GM23248 (cell line): ENCODE results near the gene FSD2. TPM values are rescaled to one million over a fixed set of nuclear protein-coding genes. Genes with fewer than 3 reads are reported as not detected.

Experiments used
- DNase-seq: peaks from one replicate; pipeline ENCODE4 v3.0.0-alpha.2; 2015
- H2AFZ ChIP-seq: fragments of 200-600 bp; sonication (generic); 2 replicates; pipeline ENCODE4 v1.6.1; 2016; ENCODE audit warnings: antibody characterized with exemption
- H3F3A ChIP-seq: fragments of 200-600 bp; sonication (generic); 2 replicates; pipeline ENCODE4 v1.6.1; 2016; ENCODE audit warnings: mild to moderate bottlenecking, antibody characterized with exemption, mixed run types; ENCODE audit not compliant: insufficient read depth
- H3K27ac ChIP-seq: fragments of 200-600 bp; sonication (generic); 2 replicates; pipeline ENCODE4 v1.5.1; 2016; ENCODE audit warnings: mild to moderate bottlenecking
- H3K27me3 ChIP-seq: fragments of 200-600 bp; sonication (generic); replicated peaks from 2 replicates; pipeline ENCODE4 v1.6.1; 2016; ENCODE audit warnings: mild to moderate bottlenecking; ENCODE audit not compliant: insufficient read depth
- H3K36me3 ChIP-seq: fragments of 200-600 bp; sonication (generic); 2 replicates; pipeline ENCODE4 v1.6.1; 2016; ENCODE audit warnings: low read depth, mild to moderate bottlenecking
- H3K4me1 ChIP-seq: fragments of 200-600 bp; sonication (generic); 2 replicates; pipeline ENCODE4 v1.6.1; 2016; ENCODE audit warnings: mild to moderate bottlenecking; ENCODE audit not compliant: insufficient read depth
- H3K4me2 ChIP-seq: fragments of 200-600 bp; sonication (generic); one replicate; pipeline ENCODE4 v1.6.1; 2016; ENCODE audit warnings: mild to moderate bottlenecking; ENCODE audit not compliant: unreplicated experiment
- H3K4me3 ChIP-seq: fragments of 200-600 bp; sonication (generic); 2 replicates; pipeline ENCODE4 v1.5.1; 2016; ENCODE audit warnings: mild to moderate bottlenecking
- H3K79me2 ChIP-seq: fragments of 200-600 bp; sonication (generic); 2 replicates; pipeline ENCODE4 v1.6.1; 2016; ENCODE audit warnings: mild to moderate bottlenecking; ENCODE audit not compliant: insufficient read depth
- H3K9ac ChIP-seq: fragments of 200-600 bp; sonication (generic); 2 replicates; pipeline ENCODE4 v1.6.1; 2016; ENCODE audit warnings: mild to moderate bottlenecking
- H3K9me2 ChIP-seq: fragments of 200-600 bp; sonication (generic); 2 replicates; pipeline ENCODE4 v1.6.1; 2016; ENCODE audit warnings: mixed run types, mild to moderate bottlenecking, moderate library complexity; ENCODE audit not compliant: insufficient read depth
- H3K9me3 ChIP-seq: fragments of 200-600 bp; sonication (generic); one replicate; pipeline ENCODE4 v1.6.1; 2017; ENCODE audit warnings: low read depth
- H4K20me1 ChIP-seq: fragments of 200-600 bp; sonication (generic); 2 replicates; pipeline ENCODE4 v1.6.0; 2016; ENCODE audit not compliant: insufficient read depth
- EZH2 ChIP-seq: fragments of 200-600 bp; sonication (generic); IDR thresholded peaks from 2 replicates; pipeline ENCODE4 v1.6.1; 2018; ENCODE audit warnings: antibody characterized with exemption, mild to moderate bottlenecking; ENCODE audit not compliant: insufficient read depth, poor library complexity, severe bottlenecking
- EZH2phosphoT487 ChIP-seq: fragments of 200-600 bp; sonication (generic); IDR thresholded peaks from 2 replicates; pipeline ENCODE4 v1.6.1; 2018; ENCODE audit warnings: antibody characterized with exemption, moderate library complexity, mild to moderate bottlenecking, low read depth; ENCODE audit not compliant: insufficient read depth
- WGBS, 2 experiments: methylation state at CpG; one replicate each; pipeline ENCODE4 v1.1.6; 2015 to 2017; ENCODE audit warnings: low lambda C conversion rate in 2 of 2, low coverage in 1 of 2; ENCODE audit errors: missing lambda C conversion rate in 2 of 2; 5-methylcytosine and 5-hydroxymethylcytosine counted together
- in situ Hi-C: fragments of 300-500 bp; cut with MboI; formaldehyde crosslinking; loops from 2 replicates; pipeline ENCODE4 v1.15.0; 2020
- polyA plus RNA-seq: library from polyadenylated mRNA; unstranded; fragments of >200 nt; fragmentation: Nextera tagmentation; extraction: Ambion mirVana; gene quantifications from 2 replicates; pipeline ENCODE4 v1.2.1, GENCODE V29; 2016
- total RNA-seq: library from RNA; depleted of rRNA; stranded (reverse); fragments of >200 nt; shearing (Covaris generic); gene quantifications from 2 replicates; pipeline ENCODE4 v1.2.3, GENCODE V29; 2014

The FSD2 gene
- total and polyA plus RNA-seq, 2 experiments from 2014 or later = 0.08 TPM; not detected in 1

- TF ChIP-seq EZH2phosphoT487 (no peak), EZH2 (no peak)
- H3K27ac ChIP-seq = no peak overlapping the region; the same call in 1 of the 2 replicates
- no peaks in the 10 kb centered on the region for H3K9me2 ChIP-seq
- H3K9me3 ChIP-seq = no peaks in the 10 kb centered on the region
- H3F3A ChIP-seq = peaks cover 29% of the 10 kb centered on the region
- no peaks in the 10 kb centered on the region for H3K27me3 ChIP-seq
- in situ Hi-C loops = no loop called here
- H3K4me3 ChIP-seq = no peak overlapping the region
- no peaks in the 10 kb centered on the region for H4K20me1 ChIP-seq
- 0 out of 2 replicates have a peak, but pooled peaks cover 20% of the 10 kb centered on the region for H3K4me1 ChIP-seq
- H2AFZ ChIP-seq = no peak overlapping the region
- peaks cover 78% of the 10 kb centered on the region for H3K79me2 ChIP-seq
- peak; percentile 19 for DNase-seq
- H3K36me3 ChIP-seq = peaks cover 36% of the 10 kb centered on the region
- WGBS, 2 experiments = 81 to 84% methylated on average over 4 of the region's 4 CpGs
- H3K9ac ChIP-seq = no peak overlapping the region
- H3K4me2 ChIP-seq = no peak overlapping the region
These were observed 7.1 kb upstream of the FSD2 start for GRCh38 chr15:82812994-82813393.

GRCh38 chr15:82810890-82811426, 5.1 kb upstream of the FSD2 start:
- Histone ChIP-seq H4K20me1 (no peaks in the 10 kb centered on the region), H3K9ac (peak overlapping the region; percentile 97), H3K79me2 (peaks cover 59% of the 10 kb centered on the region), H3K36me3 (peaks cover 20% of the 10 kb centered on the region; the same call in 1 of the 2 replicates), H3K4me3 (peak overlapping the region; percentile 91), H3K9me2 (no peaks in the 10 kb centered on the region), H3F3A (peaks cover 29% of the 10 kb centered on the region), H2AFZ (peak overlapping the region; percentile 79), H3K4me1 (0 out of 2 replicates have a peak, but pooled peaks cover 20% of the 10 kb centered on the region), H3K9me3 (no peaks in the 10 kb centered on the region), H3K27ac (peak overlapping the region; percentile 95), H3K27me3 (no peaks in the 10 kb centered on the region), H3K4me2 (peak overlapping the region; percentile 89)
- peak; percentile 36 for DNase-seq
- TF ChIP-seq EZH2 (no peak), EZH2phosphoT487 (no peak)
- in situ Hi-C loops = no loop called here
- WGBS, 2 experiments = 2 to 5% methylated on average over 6 of the region's 6 CpGs

- Histone ChIP-seq H4K20me1 (no peaks in the 10 kb centered on the region), H3K9me2 (no peaks in the 10 kb centered on the region), H3K4me1 (0 out of 2 replicates have a peak, but pooled peaks cover 20% of the 10 kb centered on the region), H3K9me3 (no peaks in the 10 kb centered on the region), H3K79me2 (peaks cover 52% of the 10 kb centered on the region), H3K27ac (peak overlapping the region; percentile 95), H3F3A (peaks cover 29% of the 10 kb centered on the region), H3K4me3 (peak overlapping the region; percentile 91), H3K27me3 (no peaks in the 10 kb centered on the region), H3K36me3 (peaks cover 16% of the 10 kb centered on the region; the same call in 1 of the 2 replicates), H3K4me2 (peak overlapping the region; percentile 89), H3K9ac (peak overlapping the region; percentile 97), H2AFZ (peak overlapping the region; percentile 79)
- TF ChIP-seq EZH2phosphoT487 (no peak), EZH2 (no peak)
- DNase-seq = peak; percentile 74
- in situ Hi-C loops = no loop called here
- 1% methylated on average over 48 to 53 of the region's 81 CpGs for WGBS, 2 experiments
These were observed 4.4 kb upstream of the FSD2 start for GRCh38 chr15:82810061-82810889.

- peak within 1 kb of the TSS; percentile 97 for H3K9ac ChIP-seq
- H3K36me3 ChIP-seq = peaks cover 13% of the 10 kb centered on the region; the same call in 1 of the 2 replicates
- no peak for TF ChIP-seq EZH2phosphoT487
- no peak for TF ChIP-seq EZH2
- no peaks in the 10 kb centered on the region for H3K9me2 ChIP-seq
- peak within 1 kb of the TSS; percentile 89 for H3K4me2 ChIP-seq
- peaks cover 29% of the 10 kb centered on the region for H3F3A ChIP-seq
- H2AFZ ChIP-seq = peak within 1 kb of the TSS; percentile 79
- H3K27me3 ChIP-seq = no peaks in the 10 kb centered on the region
- in situ Hi-C loops = no loop called here
- peaks cover 45% of the 10 kb centered on the region for H3K79me2 ChIP-seq
- H4K20me1 ChIP-seq = no peaks in the 10 kb centered on the region
- H3K9me3 ChIP-seq = no peaks in the 10 kb centered on the region
- peak within 1 kb of the TSS; percentile 95 for H3K27ac ChIP-seq
- DNase-seq = peak; percentile 99
- H3K4me3 ChIP-seq = peak within 1 kb of the TSS; percentile 91
- WGBS, 2 experiments = 1% methylated on average over 40 to 57 of the region's 67 CpGs
- H3K4me1 ChIP-seq = 0 out of 2 replicates have a peak, but pooled peaks cover 20% of the 10 kb centered on the region
These were observed 3.6 kb upstream of the FSD2 start, which contains the start of gene WHAMM for GRCh38 chr15:82809308-82810060. Gene WHAMM (plus strand): TSS chr15:82809628. CDS start chr15:82809727, 99 bp downstream.
